Measurements from ENCODE around the gene ADGB. TPM values are rescaled to one million over a fixed set of nuclear protein-coding genes. Genes with fewer than 3 reads are reported as not detected.

The ADGB gene
- polyA plus RNA-seq, 1 donor (not counting 4 experiments of a cell fraction or from before 2014, with no cell fraction given) = not detected

- Histone ChIP-seq H3K27ac (ENCODE audit: control insufficient read depth, insufficient read depth, low read length) (no peak overlapping the region), H3K9me3 (ENCODE audit: control insufficient read depth, low read depth, low read length) (no peaks in the 10 kb centered on the region), H4K20me1 (ENCODE audit: control insufficient read depth, extremely low read depth, insufficient read depth, low read length) (no peaks in the 10 kb centered on the region), H3K4me3 (ENCODE audit: control insufficient read depth in 2 of 3, extremely low read depth in 1 of 3, insufficient read depth in 2 of 3, low read depth in 1 of 3, low read length in 3 of 3) (no peak overlapping the region), H2AFZ (ENCODE audit: control insufficient read depth, low read length) (no peak overlapping the region), H3K79me2 (ENCODE audit: control insufficient read depth, insufficient read depth, low read length) (no peaks in the 10 kb centered on the region), H3K36me3 (ENCODE audit: control insufficient read depth in 2 of 2, extremely low read depth in 1 of 2, insufficient read depth in 2 of 2, low read length in 2 of 2) (no peaks in the 10 kb centered on the region), H3K4me2 (ENCODE audit: control insufficient read depth, extremely low read depth, insufficient read depth, low read depth, low read length) (no peak overlapping the region), H3K9ac (ENCODE audit: control insufficient read depth, extremely low read depth, insufficient read depth, low read length) (no peak overlapping the region), H3K9me1 (ENCODE audit: control insufficient read depth, extremely low read depth, insufficient read depth, low read length) (no peaks in the 10 kb centered on the region), H3K4me1 (ENCODE audit: control insufficient read depth, extremely low read depth, insufficient read depth, low read length) (no peaks in the 10 kb centered on the region), H3K27me3 (ENCODE audit: control insufficient read depth, extremely low read depth, insufficient read depth, low read length) (no peaks in the 10 kb centered on the region)
- dilution Hi-C loops (cut with MboI; ENCODE audit: extremely low pct_ligation_motif_present, low sequenced_read_pairs) = no loop called here
- TF ChIP-seq CTCF (optimal IDR thresholded peaks at IDR 0.05 in 1 of 3, IDR thresholded peaks at IDR 0.05 in 1 of 3, conservative IDR thresholded peaks at IDR 0.05 in 1 of 3; ENCODE audit: extremely low read depth in 1 of 3, insufficient read depth in 2 of 3, low read length in 3 of 3) (no peak), EZH2 (IDR thresholded peaks at IDR 0.05; ENCODE audit: low read length) (no peak)
- DNase-seq (ENCODE audit: low read depth, low spot score) = no peak
- FAIRE-seq = no peak
These were observed 15.2 kb downstream of the ADGB start for GRCh38 chr6:146613947-146614346.

- dilution Hi-C loops (cut with MboI; ENCODE audit: extremely low pct_ligation_motif_present, low sequenced_read_pairs) = no loop called here
- Histone ChIP-seq H3K79me2 (ENCODE audit: control insufficient read depth, insufficient read depth, low read length) (no peaks in the 10 kb centered on the region), H3K9ac (ENCODE audit: control insufficient read depth, extremely low read depth, insufficient read depth, low read length) (no peak overlapping the region), H3K9me1 (ENCODE audit: control insufficient read depth, extremely low read depth, insufficient read depth, low read length) (no peaks in the 10 kb centered on the region), H3K4me2 (ENCODE audit: control insufficient read depth, extremely low read depth, insufficient read depth, low read depth, low read length) (no peak overlapping the region), H3K27ac (ENCODE audit: control insufficient read depth, insufficient read depth, low read length) (no peak overlapping the region), H3K4me3 (ENCODE audit: control insufficient read depth in 2 of 3, extremely low read depth in 1 of 3, insufficient read depth in 2 of 3, low read depth in 1 of 3, low read length in 3 of 3) (no peak overlapping the region), H3K9me3 (ENCODE audit: control insufficient read depth, low read depth, low read length) (no peaks in the 10 kb centered on the region), H3K36me3 (ENCODE audit: control insufficient read depth in 2 of 2, extremely low read depth in 1 of 2, insufficient read depth in 2 of 2, low read length in 2 of 2) (no peaks in the 10 kb centered on the region), H3K4me1 (ENCODE audit: control insufficient read depth, extremely low read depth, insufficient read depth, low read length) (no peaks in the 10 kb centered on the region), H2AFZ (ENCODE audit: control insufficient read depth, low read length) (no peak overlapping the region), H3K27me3 (ENCODE audit: control insufficient read depth, extremely low read depth, insufficient read depth, low read length) (no peaks in the 10 kb centered on the region), H4K20me1 (ENCODE audit: control insufficient read depth, extremely low read depth, insufficient read depth, low read length) (no peaks in the 10 kb centered on the region)
- FAIRE-seq (no peak), DNase-seq (ENCODE audit: low read depth, low spot score) (no peak)
- no peak for TF ChIP-seq CTCF (optimal IDR thresholded peaks at IDR 0.05 in 1 of 3, IDR thresholded peaks at IDR 0.05 in 1 of 3, conservative IDR thresholded peaks at IDR 0.05 in 1 of 3; ENCODE audit: extremely low read depth in 1 of 3, insufficient read depth in 2 of 3, low read length in 3 of 3)
- TF ChIP-seq EZH2 (IDR thresholded peaks at IDR 0.05; ENCODE audit: low read length) = no peak
These were observed 21.9 kb downstream of the ADGB start for GRCh38 chr6:146620655-146621054.

All from keratinocyte (primary cell).